Posterior cingulate gyrus (tissue), 11 donors: ENCODE data around the gene NR4A2.
A peak's percentile ranks its signal among the peaks of the same experiment; 100 is the strongest.

Experiments
- DNase-seq, 10 donors: peaks; one replicate each; pipeline versions ENCODE4 v3.0.0 to v3.0.0-alpha.2; 2020 to 2021; ENCODE audit warnings: mixed read lengths in 3 of 10
- intact Hi-C: fragments of 100-400 bp; cut with DNase I; formaldehyde crosslinking; loops from one replicate; pipeline ENCODE4 v1.15.1; 2023

Gene NR4A2

DNA sequence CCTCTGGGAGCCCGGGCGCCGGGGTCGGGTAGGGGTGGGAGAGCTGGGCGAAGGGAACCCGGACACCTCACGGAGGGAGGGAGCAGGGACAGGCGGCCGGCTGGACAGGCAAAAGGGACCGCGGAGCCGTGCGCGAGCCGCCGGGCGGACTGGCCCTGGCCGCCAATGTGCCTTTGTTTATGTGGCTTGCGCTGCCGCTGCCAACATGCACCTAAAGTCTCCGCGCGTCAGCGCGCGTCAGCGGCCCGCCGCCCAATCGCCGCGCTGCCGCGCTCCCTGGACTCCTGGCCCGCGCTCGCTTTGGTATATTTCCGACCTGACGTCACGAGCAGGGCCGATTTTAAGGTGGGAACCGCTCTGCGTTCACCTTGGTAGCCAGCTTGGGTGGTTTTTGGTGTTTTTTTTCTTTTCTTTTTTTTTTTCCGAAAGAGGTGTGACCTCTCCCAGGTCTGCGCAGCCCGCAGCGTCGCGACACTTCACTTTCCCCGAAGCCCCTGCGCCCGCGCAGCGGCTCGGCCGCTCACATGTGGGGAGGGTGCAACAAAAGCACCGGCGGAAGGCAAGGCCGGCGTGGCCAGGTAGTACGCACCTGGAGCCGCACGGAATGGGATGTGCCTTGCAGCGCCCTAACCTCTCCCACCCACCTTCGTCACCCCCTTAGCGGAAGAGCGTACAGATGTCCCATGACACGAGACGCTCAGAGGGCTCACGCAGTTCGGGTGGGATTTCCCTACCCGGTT lies at the start of gene NR4A2:
Gene NR4A2, minus strand, starts transcription at position 188 of the 740 bp plus-strand sequence. CDS start 2,535 bp downstream, outside the sequence.
- intact Hi-C loops = loop anchor here (10.0 kb wide), 2 partner anchors 598 to 958 kb away; no protein-coding TSS in a partner anchor

DNA sequence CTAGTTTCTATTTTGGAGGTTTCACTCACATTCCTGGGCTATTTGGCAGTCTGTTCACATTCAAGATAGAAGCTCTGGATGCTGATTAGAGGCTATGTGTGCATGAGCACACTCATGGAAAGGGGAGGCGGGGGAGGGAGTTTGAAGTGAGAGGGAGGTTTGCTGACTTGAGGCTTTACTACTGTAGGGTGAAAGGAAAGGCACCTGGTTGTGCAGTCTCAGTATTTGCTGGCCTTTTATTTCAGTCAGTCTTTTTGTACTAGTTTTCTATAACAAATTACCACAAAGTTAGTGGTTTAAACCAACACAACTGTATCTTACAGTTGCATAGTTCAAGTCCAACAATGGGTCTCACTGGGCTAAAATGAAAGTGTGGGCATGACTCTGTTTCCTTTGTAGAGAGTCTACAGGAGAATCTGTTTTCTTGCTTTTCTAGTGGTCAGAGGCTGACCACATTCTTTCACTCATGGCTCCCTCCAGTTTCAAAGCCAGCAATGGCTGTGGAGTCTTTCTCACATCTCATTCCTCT lies 47.7 kb upstream of the NR4A2 start:
- no peak for DNase-seq
- intact Hi-C loops = no loop called here

More for the DNA sequence above, at the start of gene NR4A2:
- DNase-seq = peak; percentile 74 to 97 (median 84)

DNA sequence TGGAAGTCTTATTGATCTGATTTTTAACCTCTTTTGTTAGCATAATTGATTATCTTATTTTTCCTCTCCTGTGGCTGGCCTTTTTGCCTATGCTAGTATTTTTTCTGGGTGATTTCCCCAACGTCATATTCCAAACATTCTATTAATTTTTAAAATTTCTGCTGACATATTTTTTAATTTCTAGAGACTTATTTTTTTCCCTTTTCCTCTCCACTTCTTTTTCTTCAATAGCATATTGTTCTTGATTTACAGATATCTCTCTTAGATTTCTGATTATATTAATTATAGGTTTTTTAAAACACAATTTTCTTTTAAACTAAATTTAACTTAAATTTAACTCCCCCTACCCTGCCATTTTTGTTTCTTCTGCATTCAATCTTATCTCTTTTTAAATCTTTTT lies 47.2 kb upstream of the NR4A2 start:
- no peak for DNase-seq
- intact Hi-C loops = no loop called here

DNA sequence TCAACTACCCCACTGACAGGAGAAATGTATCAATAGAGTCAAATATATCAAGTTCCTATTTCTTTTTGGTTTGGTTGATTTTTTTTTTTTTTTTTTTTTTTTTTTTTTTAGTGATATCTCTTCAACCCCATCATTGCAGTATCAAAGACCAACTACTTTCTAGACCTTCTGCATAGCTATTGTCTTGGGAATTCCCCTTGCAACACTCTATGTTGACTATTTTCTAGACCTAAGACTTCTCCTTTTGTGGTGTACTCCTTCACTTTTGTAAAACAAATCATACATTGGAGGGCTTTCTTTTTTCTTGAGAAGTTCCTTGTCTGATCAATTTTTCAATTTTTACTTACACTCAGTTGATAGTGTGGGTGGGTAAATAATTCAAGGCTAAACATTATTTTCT lies 46.5 kb upstream of the NR4A2 start:
- intact Hi-C loops = no loop called here
- no peak for DNase-seq

DNA sequence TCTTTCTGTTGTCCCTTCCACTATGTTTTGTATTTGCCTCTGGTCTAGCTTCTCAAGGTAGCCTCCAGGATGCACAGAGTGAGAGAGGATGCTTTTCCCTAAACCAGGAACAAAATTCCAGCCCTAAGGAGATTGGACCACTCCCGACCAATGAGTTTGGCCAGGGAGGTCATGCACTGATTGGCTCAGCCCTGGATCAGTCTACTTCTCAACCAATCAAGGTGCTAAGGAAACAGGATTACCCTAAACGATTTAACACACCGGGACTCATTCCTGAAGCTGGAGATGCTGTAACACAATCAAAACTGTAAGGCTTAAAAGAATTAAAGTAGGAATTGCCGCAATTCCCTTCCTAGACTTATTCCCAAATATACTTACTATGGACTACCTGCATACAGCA lies 34.2 kb upstream of the NR4A2 start:
- intact Hi-C loops = no loop called here
- no peak for DNase-seq

DNA sequence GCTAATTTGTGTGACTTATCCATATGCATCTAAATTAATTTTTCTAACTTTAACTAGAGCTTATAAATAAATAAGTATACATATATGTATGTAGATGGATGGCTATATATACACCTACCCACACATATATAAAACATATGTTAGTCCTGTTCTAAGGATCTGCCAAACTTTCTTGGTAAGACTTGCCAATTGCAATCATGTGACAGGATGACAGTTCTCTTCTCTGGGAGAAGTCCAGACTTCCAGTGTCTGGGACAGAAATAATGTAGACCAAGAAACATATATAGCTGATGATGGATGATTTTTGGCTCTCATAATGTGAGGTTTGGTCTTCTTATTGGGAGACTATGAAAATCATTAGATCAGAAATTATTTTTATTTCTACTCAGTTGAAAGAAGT lies 30.6 kb upstream of the NR4A2 start:
- intact Hi-C loops = no loop called here
- DNase-seq = no peak

DNA sequence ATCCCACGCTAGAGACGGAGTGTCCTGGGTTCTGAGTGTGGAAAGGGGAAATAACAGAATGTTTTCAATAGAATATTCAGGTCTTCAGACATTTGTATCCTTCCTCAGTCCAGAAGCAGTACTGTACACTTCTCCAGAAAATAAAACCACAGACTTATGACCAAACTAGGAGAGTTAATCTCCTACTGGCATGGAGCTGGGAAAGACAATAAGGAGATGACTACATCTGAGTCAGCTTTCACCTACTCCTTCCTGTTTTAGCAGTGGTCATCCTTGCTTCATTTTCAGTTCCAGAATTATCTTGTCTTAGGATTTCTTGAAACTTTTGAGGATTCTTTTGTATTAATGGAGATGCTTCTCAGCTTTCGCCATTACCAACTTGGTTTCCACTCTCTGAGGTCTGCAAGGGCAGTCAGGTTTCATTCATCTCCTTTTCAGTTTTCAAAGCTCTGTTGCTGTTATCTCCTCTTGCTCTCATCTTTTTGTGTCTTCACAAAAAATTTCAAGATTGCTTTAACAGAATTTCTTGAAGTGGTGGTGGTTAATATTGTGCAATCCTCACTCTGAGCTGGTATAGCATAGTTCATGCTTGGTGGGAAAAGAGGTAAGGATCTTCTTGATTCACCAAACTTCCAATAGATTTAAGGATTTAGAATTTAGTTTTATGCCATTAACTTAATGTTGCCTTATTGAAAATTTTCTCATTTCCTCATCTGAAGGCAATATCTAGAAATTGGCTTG lies 23.7 kb upstream of the NR4A2 start:
- intact Hi-C loops = no loop called here
- DNase-seq = no peak

DNA sequence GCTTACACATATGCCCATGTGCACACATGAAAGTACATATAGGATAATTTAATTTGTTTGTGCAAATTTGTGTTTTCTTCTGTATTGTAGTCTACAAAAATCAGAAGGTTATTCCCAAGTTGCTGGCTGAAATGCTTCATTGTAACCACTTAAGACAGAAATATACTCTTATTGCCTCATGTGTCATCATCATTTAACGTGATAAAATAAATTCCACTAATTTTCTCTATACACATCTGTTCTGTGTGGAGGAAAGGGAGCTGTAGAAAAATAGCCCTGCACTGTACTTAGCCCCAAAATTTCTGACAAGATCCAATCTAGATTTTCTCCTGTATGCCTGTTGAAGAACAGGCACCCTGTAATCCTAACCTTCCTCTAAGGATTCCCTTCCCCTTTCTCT lies 20.4 kb upstream of the NR4A2 start:
- intact Hi-C loops = no loop called here
- DNase-seq = no peak

DNA sequence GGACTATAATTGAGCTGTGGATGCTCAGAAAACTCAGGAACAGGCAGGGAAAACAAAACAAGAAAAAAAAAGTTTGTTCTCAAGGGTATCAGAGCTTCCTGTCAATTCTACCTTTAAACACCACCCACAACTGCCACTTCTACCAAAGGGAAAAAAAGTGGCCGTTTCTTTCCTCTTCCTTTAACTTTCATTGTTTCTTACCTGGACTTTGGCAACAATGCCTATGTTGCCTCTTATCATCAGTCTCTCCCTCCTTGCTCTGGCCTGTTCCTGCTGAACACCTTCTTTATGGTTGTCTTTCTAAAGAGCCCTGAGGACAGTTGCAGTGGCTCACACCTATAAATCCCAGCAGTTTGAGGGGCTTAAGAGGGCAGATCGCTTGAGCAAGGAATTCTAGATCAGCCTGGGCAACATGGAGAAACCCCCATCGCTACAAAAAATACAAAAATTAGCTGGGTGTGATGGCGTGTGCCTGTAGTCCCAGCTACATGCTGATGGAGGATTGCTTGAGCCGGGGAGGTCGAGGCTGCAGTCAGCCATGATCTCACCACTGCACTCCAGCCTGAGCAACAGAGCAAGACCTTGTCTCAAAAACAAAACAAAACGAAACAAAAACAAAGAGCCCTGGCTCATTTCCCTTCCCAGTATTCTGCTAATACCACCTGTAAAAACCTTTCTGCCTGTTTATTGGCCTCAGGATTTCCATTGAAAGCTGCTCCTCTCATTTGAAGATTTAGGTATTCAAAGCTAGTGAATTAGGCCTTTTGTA lies 18.0 kb upstream of the NR4A2 start:
- intact Hi-C loops = no loop called here
- DNase-seq = no peak

DNA sequence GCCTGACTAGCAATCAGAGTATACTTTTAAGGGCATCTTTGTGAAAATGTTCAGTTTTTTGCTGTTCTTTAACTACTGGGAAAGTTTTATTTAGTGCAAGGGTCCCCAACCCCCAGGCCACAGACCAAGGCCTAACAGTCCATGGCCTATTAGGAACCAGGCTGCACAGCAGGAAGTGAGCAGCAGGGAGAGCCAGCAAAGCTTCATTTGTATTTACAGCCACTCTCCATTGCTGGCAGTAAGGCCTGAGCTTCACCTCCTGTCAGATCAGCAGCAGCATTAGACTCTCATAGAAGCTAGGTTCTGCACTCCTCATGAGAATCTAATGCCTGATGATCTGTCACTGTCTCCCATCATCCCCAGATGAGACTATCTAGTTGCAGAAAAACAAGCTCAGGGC lies 17.1 kb upstream of the NR4A2 start:
- intact Hi-C loops = no loop called here
- DNase-seq = no peak

DNA sequence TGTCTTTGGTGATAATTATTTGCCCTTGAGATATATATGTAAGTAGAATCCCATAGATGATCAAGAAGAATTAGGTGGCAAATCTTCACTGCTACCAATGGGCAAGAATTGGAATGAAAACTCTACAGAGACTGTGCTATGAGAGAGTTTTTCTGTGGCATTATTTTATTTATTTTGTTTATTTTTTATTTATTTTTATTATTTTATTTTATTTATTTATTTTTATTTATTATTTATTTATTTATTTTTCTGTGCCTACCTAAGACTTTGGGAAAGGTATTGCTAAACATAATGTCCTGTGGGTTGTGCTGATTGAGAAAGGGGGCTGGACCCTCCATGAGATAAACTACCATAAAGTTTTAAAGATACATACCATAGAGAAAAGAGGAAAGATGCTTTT lies 16.6 kb upstream of the NR4A2 start:
- intact Hi-C loops = no loop called here

DNA sequence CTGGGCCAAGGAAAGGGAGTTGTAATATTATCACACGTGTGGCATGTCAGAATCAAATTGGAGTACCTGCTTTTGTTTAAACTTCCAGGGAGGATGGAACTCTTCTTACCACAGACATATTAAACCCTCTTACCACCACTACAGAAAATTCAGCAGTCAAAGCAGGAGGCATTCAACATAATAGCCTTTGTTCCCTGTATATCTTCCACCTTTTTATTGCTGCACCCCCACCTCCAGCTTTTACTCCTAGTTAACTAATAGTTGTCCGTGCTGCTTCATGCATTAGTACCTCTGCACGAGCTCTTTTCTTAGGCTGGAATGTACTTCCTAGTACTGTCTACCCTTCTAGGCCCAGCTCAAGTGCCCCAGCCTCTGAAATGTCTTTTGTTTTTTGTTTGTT lies 14.9 kb upstream of the NR4A2 start:
- intact Hi-C loops = no loop called here
- DNase-seq = no peak

More for the DNA sequence above, 16.6 kb upstream of the NR4A2 start:
- DNase-seq = no peak

DNA sequence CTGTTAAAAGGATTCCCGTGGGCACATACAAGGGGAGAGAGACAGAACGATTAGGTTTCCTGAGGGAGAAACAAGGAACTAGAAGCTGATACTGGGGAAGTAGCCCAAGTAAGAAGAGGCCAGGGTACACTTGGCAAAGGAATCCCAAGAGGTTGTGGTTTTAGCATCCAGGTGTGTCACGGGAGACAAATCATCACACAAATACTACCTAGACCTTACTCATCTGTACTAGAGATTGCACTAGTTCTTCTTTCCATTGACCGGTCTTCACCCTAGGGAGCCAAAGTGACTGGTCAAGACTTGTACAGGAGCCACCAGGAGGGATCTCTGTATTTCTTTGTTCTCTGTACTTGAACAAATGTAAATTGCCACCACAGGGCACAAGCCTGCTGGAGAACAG lies 14.2 kb upstream of the NR4A2 start:
- intact Hi-C loops = no loop called here
- DNase-seq = no peak

DNA sequence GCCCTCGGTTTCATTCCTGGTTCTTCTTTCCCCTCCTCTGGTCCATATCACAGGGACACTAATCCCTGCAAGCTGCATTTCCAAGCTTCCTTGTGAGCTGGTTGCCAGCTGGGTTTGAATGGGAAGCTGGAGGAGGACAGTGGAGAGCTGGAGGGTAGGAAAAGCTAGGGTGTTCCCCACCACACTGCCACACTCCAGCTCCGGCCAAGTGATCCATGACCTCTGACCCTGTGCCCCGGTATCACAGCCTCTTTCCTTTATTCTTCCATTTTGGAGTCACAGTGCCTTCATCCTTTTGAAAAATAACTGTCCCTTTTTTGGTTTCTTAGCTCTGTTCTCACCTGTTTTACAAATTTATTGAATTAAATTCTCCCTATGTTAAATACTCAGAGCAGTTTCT lies 13.1 kb upstream of the NR4A2 start:
- DNase-seq = no peak
- intact Hi-C loops = no loop called here

DNA sequence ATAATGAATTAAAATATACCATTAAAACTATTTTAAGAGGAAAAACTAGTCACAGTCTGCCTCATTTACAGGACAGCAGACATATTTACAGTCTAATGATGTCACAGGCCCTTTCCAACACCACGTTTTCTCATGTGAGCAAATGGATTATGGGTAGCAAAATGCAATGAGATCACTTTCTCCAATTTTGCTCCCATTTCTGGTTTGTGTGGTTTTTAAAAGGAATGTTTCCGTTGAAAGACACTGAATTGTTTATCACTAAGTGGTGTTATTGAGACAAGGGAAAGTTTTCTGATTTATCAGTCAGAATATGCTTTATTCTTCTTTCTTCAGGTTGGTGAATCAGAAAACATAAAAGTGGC lies 11.4 kb upstream of the NR4A2 start:
- intact Hi-C loops = loop anchor here (2.0 kb wide), 1 partner anchor 57 kb away; no protein-coding TSS in a partner anchor
- DNase-seq = no peak

DNA sequence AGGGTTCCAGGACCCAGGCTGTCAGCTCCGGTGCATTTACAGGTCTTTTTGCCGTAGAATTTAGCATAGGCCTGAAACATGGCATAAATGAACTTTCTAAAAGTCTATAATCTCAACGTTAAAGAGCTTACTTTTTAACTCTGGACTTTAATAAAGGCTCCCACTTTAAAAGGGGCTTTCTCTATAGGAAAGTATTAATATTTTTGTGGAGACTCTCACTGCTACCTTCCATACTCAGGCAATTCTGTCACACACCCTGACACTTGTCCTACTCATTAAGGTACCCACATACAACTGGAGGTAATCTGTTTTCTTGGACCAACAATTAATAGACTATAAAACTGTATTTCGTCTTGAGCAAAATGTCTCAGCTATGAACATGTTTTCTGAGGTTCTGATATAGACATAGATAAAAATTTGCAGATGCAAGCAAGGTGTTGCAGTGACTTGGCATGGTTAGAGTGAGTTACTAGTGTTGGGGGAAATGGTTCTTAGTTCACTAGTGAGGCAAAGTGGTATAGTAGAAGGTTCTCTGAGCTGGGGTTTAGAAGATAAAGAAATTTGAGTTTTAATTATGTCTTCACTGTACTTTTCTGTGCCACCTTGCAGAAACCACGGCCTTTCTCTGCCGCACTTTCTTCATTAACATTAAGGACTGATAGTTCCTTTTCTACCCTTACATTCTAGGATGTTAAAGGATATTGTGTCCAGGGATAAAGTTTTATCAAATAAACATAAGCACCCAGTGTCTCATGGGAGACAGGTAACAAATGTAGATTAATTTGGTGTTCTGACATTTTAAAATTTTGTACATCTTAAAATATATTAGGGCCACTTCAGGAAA lies 10.8 kb upstream of the NR4A2 start:
- intact Hi-C loops = loop anchor here (2.0 kb wide), 1 partner anchor 57 kb away; no protein-coding TSS in a partner anchor
- DNase-seq = no peak

DNA sequence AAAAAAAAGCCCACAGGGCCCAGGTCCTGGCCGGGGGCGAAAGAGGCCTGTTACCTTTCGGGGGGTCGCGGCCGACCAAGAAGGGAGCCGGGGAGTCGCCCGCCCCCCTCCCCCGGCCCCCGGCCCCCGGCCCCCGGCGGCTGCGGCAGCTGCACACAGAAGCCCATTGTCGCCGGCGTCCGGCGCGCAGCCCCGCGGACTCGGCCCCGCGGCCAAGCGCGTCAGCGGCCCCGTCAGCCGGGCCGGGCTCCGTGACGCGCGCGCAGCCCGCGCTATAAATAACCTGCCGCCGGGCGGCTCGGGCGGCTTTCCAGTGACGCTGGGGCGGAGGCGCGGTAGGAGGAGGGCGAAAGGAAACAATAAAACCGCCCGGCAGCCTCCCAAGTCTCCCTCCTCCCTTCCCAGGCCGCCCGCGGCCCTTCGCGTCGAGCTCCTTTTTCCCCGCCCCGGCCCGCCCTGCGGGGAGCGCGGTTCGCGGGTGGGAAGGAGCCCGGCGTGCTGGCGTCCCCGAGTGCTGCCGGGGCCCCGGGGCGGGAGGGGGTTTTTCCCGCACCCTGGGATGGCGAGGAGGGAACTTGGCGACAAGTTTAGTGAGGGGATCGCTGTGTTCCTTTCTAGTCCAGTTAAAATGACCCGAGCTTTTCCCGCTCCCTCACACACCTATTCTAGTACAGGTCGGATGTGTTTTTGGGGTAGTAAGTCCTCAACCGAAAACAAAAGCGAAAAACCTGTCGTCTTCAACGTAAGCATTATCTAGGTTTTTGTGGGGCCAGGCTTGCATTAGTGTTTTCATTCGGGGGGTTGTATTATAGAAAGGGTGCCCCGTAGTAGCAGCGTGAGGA lies 10.0 kb upstream of the NR4A2 start:
- intact Hi-C loops = loop anchor here (1.0 to 2.0 kb wide), 2 partner anchors 58 to 94 kb away; partner anchors contain the start of gene GPD2
- peak; percentile 84 to 99 (median 89) for DNase-seq

DNA sequence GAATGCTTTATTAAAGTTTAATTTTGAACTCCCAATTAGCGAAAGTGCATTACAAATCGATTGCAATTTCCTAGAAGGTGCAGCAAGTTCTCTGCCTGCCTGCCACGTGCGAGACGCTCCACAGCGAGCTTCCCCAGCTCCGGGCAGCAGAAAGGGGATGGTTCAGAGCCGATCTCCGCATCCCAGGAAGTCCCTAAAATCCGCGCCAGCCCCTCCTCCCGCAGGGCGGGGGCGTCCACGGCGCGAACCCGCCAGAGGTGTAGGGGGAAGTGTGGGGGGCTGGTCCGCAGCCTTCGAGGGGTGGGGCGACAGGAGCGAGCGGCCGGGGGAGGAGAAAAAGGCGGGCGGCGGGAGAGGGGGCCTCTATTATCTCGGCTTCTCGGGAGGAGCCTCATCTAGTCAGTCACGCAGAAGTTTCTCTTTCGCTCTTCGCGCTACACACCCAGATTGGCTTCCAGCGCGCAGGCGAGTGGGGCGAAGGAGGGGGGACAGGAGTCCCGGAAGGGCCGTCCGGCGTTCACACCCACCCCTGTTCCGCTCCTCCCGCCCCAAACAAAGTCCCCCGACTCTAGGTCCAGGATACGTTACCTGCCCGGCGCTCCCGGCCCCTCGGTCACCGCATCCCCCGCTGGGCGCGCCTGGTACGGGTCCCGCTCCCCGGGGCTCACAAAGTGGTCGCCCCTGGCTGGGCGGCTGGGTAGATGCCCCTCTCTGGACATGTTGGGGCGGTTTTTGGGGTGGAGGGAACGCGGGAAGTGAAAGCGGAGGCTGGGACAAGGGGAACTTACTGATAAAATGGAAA lies 9.1 kb upstream of the NR4A2 start:
- peak; percentile 65 to 96 (median 76) for DNase-seq
- intact Hi-C loops = loop anchor here (1.0 to 2.0 kb wide), 2 partner anchors 59 to 95 kb away; partner anchors contain the start of gene GPD2
